NCI-H446 treated with DMSO at 0.1 percent for 48 hours (cell line): ENCODE results near the gene MKLN1.
"Not testable (repeated sequence)": the region's sequence is repeated elsewhere in the genome, so short reads cannot be mapped to it uniquely, and the experiment has no call there.

ENCODE experiments used
- DNase-seq: peaks from one replicate; lab custom pipeline; 2025; lab: John Stamatoyannopoulos, UW

MKLN1 gene

DNA sequence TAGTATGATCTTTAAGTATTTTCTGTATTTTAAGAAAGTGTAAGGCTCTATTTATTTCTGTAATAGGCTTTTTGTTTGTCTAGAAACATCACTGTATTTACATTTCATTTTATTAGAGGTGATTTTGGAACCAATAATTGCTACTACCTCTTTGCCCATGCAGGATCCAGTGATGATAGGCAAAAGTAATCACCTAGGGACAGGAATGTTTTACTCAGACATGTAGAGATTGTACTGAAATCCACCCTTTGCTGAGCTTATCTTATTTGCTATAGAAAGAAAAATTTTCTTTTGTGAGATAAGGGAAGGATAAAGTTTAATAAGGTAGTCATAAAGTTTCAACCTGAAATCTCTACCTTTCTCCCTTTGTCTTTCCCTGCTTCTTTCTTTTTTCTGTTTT is 73.5 kb downstream of the MKLN1 start:
- DNase-seq, result no peak

DNA sequence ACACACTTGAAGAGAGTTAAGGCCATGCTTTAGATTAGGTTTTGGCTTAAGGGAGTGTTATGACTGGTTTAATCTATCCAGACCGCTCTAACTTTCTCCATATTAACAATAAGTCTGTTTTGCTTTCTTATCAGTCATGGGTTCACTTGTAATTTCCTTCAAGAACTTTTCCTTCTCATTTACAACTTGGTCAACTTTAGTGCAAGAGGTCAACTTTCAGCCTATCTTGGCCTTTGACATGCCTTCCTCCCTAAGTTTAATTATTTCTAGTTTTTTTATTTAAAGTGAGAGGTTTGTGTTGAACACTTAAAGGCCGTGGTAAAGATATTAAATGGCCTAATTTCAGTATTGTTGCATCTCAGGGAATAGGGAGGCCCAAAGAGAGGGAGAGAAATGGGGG is 75.6 kb downstream of the MKLN1 start:
- DNase-seq, result no peak

DNA sequence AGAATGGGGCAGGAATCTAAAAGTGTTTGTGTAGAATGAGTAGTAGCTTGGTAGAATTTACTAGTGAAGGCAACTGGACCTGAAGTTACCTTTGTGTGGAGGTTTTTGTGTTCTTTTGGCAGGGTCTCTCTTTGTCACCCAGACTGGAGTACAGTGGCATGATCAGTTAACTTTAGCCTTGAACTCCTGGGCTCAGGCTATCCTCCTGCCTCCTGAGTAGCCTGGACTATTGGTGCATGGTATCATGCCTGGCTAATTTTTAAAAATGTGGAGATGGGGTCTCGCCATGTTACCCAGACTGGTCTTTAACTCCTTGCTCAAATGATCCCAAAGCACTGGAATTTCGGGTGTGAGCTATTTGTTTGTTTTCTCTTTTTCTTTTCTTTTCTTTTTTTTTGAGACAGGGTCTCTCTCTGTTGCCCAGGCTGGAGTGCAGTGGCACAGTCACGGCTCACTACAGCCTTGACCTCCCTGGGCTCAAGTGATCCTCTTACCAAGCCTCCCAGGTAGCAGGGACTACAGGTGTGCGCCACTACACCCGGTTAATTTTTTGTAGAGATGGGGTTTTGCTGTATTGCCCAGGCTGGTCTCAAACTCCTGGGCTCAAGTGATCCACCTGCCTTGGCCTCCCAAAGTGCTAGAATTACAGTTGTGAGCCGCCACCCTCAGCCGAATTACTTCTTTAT is 76.7 kb downstream of the MKLN1 start:
- no peak for DNase-seq

DNA sequence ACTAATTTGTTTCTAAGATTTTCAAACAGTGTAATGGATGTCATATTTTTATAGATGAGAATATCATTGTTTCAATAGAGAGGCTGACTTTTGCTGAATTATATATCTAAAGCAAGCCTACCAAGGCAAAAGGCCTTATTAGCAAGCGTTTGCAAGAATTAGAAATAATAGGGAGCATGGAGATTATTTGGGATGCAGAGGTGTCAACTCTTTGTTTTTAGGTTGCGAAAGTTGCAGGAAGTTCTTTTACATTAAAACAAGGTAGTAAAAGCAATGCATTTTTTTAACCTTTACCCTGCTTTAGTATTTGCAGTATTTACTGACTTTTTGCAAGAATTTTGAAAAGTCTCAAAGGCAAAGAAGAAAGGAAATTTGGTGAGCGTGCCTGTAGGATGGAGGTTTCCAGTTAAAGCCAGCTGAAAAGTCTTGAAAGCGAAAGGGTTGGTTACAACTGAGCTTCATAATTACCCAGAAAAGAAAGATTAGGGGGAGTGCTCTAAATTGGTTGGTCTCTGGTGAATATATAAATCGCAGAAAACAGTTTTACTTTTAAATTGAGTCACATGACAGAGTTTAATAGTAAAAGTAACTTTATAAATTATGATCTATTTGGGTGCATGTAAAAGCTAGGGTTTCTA is 81.6 kb downstream of the MKLN1 start:
- DNase-seq, result no peak

DNA sequence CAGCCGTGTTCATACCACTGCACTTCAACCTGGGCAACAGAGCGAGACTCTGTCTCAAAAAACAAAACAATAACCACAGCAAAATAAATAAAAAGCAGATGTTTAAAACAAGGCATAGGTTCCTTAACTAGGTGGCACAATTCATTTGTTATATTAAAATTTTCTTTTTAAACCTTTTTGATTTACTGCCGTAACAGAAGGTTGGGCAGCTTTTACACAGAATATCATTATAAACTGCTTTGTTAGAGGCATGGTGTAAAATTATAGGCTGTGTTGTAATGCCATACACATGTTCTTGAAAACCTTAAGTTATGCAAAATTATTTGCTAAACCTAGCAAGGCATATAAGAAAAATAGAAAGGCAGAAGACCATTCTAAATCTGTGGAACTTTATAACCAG is 84.4 kb downstream of the MKLN1 start:
- no peak for DNase-seq

DNA sequence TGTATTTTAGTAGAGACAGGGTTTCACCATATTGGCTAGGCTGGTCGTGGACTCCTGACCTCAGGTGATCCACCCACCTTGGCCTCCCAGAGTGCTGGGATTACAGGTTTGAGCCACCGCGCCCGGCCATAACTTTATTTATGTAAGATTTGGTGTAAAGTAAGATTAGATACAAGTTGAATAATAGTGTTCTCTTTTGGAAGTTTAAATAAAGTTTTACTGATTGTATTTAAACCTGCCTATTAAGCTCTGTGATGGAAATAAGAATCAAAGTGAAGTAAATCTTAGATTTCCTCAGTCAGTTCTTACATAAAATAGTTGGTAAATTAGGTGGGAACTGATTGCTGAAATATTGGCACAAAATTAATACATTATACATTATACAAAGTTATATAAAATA is 86.0 kb downstream of the MKLN1 start:
- no peak for DNase-seq

DNA sequence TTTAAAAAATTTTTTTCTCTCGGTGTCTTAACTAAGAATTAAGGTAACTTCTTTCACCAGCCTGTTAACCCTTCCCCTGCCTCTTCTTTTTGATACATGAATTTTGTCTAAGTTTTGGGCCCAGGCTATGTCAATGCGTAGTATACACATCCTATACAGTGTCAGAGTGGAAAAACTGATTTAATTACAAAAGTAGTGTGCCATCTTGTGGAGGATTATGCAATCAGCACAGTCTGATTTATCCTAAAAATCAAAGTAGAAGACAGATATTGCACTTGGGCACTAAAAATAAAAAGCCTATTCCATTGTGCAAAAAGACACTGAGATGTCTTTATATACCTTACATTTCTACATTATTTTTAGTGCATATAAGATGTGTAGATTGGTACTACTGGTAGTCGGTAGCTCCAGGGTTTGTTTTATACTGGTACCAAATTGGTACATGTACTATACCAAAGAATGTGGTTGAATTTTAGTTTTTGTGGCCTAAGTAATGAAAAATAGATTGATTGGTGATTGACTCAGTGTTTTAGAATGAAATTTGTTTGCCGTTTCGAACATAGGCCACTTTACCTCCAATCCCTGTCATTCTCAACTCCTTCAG is 96.6 kb downstream of the MKLN1 start:
- DNase-seq, result no peak

DNA sequence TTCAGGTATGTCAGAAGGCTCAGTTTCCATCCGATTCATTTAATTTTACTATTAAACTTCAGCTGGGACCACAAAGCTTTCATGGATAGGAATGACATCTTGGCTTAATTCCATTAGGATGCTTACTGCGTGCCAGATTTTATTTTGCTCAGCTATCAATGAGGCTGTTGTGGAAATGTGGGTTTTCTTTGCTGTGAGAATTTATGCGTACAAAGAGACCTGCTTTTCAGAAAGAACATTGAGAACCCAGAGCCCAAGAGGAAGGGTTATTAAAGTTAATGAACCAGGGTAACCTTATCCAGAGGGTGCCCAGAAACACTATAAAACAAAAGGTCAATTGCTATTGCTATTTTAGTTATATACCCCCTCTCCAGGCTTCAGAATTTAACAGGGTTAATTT is 98.3 kb downstream of the MKLN1 start:
- DNase-seq, result no peak

DNA sequence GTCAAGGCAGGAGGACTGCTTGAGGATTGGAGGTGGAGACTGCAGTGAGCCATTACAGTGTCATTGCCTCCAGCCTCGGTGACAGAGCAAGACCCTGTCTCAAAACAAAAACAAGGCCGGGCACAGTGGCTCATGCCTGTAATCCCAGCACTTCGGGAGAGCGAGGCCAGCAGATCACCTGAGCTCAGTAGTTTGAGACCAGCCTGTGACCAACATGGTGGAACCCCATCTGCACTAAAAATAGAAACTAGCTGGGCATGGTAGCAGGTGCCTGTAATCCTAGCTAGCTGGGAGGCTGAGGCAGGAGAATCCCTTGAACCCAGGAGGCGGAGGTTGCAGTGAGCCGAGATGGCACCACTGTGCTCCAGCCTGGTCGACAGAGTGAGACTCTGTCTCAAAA is 103.2 kb downstream of the MKLN1 start:
- not testable (repeated sequence) for DNase-seq

DNA sequence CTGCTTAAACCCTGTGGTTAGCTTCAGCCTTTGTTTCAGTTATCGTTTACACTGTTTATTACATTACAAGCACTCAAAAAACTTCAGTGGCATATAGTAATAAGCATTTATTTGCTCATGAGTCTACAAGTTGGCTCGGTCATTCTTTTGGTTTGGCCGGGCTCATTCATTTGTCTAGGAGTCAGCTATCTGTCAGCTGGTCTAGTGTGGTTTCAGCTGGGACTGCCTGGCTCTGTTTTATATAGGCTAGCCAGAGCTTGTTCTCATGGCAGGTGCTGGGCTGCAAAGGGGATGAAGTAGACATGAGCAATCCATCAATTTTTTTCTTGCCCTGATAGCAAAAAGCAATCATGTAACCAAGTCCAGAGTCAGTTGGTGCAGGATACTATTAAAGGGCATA is 103.6 kb downstream of the MKLN1 start:
- DNase-seq, result peak; percentile 7

DNA sequence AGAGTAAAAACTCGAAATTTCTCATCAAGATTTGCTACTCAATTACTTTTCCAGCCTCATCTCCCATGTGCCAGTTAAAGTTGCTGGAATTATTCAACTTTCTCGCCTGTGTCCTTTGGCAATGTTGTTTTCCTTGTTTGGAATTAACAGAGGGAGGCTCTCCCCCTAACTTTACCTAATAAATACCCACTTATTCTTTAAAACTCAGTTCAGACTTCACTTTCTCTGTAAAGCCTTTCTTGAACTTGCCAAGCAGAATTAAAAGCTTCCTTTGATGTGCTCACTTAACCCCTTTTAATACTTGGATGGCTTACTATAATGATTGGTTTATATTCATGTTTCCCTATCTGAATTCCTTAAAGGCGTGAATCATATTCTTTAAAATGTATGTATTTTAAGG is 104.1 kb downstream of the MKLN1 start:
- DNase-seq, result no peak

DNA sequence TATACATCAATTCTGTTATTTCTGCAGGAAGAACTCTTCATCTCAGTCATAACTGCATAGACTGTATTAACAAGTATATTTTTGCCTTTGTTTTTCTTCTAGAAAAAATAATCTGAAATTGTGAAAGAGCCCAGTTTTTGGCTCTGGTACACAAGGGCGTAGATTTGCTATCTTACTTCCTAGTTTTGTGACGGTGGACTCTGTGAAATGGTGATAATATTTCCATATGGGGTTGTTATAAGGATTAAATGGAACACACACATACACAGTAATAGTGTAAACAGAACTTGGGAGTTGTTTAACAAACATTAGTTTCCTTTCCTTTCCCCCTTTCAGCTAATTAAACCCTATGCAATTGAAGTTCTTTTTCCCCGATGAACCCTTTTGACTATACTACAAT is 108.7 kb downstream of the MKLN1 start:
- DNase-seq, result no peak

DNA sequence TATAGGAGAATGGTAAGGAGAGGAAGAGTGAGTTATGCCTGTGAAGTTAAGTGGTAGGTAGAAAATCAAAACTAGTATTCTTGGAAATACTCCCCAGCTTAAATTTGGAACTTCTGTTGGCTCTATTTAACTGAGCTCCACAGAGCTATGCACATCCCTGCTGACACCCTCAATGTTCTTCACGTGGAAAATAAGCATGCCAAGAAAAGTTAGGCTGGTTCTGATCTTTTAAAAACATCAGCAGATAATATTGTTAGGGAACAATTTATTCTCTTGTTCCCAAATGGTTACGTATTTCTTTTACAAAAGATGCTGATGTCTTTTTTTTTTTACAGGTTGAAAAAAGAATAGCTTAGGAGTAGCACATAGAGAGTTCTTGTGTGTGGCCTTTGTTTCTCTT is 111.3 kb downstream of the MKLN1 start:
- DNase-seq, result no peak

DNA sequence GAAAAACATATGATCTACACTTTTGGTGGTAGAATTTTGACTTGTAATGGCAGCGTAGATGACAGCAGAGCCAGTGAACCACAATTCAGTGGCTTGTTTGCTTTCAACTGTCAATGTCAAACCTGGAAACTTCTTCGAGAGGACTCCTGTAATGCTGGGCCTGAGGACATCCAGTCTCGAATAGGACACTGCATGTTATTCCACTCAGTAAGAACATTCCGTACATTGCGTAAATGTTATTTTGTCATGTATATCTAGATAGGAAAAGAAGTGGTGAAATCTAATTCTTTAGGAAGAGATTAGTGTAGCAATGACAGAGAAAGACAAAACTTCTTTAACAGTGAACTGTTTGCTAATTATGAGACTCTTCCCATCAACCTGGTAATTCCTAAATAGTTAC is 115.8 kb downstream of the MKLN1 start:
- DNase-seq, result no peak

DNA sequence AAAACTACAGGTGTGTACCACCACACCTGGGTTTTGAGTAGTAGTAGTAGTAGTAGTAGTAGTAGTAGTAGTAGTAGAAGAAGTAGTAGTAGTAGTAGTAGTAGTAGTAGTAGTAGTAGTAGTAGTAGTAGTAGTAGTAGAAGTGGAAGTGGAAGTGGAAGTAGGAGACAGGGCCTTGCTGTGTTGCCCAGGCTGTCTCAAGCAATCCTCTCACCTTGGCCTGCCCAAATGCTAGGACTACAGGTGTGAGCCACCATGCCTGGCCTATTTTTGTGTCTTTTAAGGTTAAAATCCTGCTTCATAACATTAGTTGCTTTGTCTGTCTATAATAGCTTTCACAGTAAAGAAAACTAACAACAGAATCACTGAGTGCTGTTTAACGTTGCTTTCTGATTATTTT is 117.0 kb downstream of the MKLN1 start:
- DNase-seq, result no peak

DNA sequence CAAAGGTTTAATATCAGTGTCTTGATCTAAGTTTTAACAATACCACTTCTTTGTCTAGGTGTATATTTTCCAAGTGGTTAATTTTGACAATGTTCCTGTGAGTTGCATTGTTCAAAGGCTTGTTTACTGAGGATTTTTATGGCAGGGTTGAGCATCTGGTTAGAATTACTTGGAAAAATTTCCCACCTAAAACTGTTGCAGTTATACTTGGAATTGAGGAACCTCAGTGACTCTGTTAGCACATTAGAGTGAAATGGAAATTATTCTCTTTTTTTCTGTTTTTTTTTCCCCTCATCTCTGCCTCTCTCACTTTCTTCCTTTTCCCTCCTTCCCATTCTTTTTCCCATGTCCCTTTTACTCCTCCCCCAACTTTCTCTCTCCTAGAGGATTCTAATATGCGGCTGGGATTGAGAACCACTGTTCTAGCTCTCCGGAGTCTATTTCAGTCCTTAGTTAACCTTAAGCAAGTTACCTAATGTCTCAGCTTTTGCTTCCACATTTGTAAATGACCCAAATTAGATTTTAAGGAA is 121.8 kb downstream of the MKLN1 start:
- no peak for DNase-seq

DNA sequence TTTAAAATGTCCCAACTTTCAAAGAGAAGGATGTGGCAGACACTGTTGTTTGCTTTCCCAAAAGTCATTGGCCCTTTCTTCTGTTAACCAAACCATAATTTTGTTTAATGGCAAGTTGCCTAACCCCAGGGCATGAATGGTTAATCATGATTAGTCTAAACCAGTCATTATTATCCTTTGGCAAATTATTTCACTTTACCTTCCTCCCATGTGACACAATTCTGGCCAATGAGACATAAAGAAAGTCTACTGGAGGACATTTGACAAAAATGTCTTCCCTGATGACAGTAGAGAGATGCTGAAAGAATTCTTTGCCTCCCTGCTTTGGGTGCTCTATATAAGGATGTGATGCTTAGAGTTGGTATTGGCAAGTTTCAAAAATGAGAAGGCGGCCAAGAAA is 126.8 kb downstream of the MKLN1 start:
- no peak for DNase-seq

DNA sequence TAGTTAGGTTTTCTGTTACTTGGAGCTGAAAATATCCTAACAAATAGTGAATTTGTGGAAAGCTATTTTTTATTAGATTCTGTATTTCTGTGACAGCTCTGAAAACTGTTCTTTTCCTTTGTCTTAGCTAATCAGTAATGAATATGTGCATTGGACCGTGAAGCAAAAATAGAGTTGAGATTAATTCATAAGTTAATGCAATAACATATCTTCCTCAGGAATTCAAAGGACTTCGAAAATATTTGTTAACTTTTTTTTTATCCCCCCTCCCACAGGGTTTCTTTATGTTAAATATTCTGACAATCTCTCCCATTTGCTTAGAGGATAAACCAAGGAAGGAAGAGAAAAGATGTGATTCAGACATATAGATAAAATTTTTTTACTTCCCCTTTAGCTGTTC is 127.3 kb downstream of the MKLN1 start:
- no peak for DNase-seq

DNA sequence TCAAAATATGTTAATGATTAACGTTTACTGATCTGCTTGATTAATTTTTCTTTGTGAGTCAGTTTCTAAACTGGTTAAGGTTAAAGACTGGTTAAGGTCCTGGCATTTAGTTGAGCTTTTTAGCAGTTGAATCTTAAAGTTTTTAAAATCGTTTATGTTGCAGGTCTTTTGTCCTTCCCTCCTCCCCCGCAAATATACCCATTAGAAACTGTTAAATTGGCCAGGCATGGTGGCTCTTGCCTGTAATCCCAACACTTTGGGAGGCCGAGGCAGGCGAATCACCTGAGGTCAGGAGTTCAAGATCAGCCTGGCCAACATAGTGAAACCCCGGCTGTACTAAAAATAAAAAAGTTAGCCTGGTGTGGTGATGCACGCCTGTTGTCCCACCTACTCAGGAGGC is 127.9 kb downstream of the MKLN1 start:
- DNase-seq, result no peak

DNA sequence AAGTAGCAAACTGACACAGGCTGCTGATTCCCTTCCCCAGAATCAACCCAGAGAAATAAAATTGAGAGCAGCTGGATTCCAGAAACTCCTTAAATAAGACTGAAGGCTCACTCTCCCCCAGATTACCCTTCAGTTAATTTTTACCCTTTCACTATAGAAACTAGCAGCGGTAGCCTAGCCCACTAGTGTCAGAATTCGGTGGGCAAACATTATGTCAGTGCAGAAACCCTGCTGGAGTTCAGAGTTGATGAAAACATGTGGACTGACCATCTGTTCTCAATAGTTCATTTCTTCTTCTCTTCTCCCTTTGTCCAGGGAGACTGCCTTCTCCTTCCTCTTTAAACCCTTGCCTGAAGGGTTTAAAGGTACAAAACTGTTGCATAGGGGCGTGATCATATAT is 128.7 kb downstream of the MKLN1 start:
- DNase-seq, result no peak

DNA sequence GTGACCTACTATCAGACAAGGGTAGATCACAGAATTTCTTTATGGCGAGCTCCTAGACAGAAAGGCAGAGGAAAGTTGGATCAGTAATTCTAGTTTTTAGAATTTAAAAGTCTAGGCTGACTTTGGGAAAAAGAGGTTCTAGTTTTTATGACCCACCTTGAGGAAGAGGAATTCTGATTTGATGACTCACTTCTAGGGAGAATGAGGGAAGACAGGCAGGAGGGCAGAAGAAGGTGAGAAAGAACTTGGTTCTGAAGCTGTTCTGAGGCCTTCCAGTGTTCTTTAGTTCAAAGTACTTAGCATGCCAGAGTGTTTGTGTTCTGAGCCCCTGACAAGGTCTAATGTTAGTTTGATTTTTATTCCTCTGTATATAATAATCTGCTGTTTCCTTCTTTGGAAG is 131.6 kb downstream of the MKLN1 start:
- DNase-seq, result no peak

DNA sequence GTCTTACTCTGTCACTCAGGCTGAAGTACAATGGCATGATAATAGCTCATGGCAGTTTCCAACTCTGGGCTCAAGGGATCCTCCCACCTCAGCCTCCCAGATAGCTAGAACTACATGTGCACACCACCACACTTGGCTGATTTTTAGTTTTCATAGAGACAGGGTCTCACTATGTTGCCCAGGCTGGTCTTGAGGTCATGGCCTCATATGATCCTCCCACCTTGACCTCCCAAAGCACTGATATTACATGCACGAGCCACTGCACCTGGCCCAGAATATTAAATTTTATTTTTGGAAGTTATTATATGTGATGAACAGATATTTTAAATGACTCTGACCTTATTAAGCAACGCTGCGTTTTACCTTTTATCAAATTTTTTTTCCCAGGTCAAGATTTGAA is 134.4 kb downstream of the MKLN1 start:
- no peak for DNase-seq

DNA sequence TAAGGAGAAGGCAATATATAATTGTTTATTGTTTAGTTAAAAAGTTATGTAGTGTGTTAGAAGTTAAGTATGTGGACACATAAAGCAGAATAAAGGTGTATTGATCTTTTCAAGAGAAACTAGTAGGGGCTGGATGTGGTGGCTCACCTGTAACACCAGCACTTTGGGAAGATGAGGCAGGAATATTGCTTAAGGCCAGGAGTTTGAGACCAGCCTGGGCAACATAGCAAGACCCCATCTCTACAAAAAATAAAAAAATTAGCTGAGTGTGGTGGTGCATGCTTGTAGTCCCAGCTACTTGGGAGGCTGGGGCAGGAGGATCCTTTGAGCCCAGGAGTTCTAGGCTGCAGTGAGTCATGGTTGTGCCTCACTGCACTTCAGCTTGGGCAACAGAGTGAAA is 135.0 kb downstream of the MKLN1 start:
- DNase-seq, result not testable (repeated sequence)
